ENCODE measurements around the gene HNF1B.
A peak's percentile ranks its signal among the peaks of the same experiment; 100 is the strongest.

Gene HNF1B

DNA sequence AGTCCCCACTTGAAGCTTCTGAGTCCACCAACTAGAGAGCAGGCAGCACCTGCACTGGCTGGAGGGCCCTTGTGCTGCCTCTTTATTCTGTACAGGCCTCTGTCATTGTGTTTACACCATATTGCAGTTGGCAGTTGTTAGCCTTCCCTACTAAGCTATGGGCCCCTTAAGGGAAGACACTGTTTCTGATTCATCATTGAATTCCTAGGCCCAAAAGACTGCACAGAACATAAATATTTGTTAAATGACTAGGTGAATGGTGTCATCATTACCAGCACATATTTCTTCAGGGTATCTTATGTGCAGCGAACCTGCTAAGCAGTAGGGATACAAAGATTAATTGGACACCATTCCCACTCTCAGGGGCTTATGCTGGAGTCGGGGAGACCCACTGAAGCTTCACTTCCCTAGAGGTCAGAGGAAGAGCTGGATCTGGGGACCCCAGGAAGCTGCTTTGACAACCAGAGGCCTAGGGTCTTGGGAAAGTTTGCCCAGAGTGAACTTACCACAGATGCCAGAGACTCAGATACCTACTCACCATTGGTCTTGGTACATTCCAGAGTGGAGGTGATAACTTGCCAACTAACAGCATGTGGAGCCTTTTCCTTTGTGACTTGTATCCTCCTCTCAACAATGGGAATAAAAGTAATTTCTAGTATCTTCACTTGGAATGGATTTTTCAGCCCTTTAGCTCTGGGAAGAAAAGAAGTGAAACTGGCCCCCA lies 72.9 kb downstream of the HNF1B start:
- DNase-seq (ENCODE audit: low read depth in 2 of 2) = no peak

DNA sequence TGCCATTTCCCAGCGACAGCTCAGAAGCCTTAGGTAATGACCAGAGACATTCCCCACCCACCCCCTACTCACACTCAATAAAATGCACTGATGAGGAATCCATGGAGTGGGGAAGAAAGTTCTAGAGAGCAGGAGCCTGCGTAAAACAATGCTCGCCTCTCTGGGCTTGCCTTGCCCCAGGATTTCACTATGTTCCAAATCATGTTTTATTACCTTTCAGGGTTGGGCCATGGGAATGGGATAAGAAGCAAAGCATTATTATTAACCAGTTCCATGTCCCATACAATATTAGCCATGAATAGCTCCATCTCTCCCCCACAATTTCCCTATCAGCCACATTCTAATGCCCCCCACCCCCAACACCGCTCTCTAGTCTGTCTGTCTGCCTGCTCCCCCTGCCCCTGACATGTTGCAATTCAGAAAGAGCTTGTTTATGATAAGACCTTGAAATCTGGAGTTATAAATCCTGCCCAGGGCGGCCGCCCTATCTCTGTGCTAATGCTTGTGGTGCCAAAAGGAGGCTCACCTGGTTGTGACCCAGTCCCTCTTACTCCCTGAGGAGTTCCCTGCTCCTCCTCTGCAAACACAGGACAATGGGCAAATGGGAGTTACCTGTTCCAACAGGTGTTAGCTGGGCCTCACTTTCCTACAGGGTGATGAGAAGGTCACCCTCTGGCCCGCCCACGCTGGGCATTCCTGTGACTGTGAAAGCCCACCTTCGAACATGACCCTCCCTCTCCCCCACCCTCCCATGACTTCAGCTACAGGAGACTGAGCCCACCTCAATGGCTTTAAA lies 73.6 kb downstream of the HNF1B start:
- DNase-seq (ENCODE audit: low read depth in 2 of 2) = no peak

GRCh38 chr17:37667039-37667438 lies 77.8 kb downstream of the HNF1B start:
- no peak for DNase-seq (ENCODE audit: low read depth in 2 of 2)

DNA sequence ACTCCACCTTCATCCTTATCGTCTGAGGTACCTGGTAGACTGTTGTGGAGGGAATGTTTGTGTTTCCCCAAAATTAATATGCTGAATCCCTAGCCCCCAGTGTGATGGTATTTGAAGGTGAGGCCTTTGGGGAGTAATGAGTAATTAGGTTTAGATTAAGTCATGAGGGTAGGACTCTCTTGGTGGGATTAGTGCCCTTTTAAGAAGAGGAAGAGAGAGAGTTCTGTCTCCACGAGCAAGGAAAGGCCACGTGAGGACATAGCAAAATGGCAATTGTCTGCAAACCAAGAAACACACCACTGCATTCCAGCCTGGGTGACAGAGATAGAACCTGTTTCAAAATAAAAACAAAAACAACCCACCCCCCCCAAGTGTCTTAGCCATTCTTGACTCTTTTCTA lies 80.6 kb downstream of the HNF1B start:
- DNase-seq (ENCODE audit: low read depth in 2 of 2) = no peak

- no peak for DNase-seq (ENCODE audit: low read depth in 2 of 2)
Measured at GRCh38 chr17:37662353-37662752, 82.5 kb downstream of the HNF1B start.

DNA sequence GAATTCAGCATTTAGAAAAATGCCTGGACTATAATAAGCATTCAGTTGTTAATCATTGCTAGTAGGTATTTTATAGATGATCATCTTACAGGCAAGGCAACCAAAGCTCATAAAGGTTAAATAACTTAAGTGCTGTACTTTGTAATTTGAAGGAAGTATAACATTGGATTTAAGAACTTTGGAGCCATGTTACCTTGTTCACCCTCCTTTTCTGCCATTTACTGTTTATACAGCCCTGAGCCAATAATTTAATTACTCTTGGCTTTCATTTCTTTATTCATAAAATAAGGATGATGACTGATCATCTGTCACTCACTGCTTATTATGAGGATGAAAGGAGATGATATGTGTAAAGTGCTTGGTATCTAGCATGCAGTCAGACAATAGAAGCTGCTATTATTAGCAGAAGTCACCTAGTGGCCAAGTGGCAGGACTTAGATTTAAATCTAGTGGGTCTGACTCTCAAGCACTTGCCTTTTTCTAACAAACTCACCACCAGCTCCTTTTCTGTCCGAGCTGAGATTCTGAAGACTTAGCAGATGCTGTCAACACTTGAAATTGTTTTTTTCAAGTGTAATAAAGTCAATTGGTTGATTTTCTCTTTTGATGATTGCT lies 83.4 kb downstream of the HNF1B start:
- DNase-seq (ENCODE audit: low read depth in 2 of 2) = no peak

- no peak for DNase-seq (ENCODE audit: low read depth in 2 of 2)
Measured at GRCh38 chr17:37659925-37660324, 84.9 kb downstream of the HNF1B start.

DNA sequence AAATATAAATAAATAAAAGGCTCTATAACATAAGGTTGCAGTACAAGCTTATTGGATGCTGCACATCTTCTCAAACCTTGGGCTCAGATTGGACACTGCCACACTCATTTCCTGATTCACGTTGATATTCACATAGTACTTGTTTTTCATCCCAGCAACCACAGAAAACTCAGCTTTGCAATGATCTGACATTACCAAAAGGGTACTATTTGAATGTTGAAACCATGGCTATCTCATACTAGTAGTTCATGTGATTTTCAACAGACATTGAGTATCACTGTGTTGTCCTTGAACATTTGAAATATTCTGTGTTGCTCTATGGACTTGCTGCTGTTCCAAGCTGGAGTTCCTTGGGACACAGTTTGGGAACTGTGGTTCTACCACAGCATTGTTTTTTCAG lies 87.7 kb downstream of the HNF1B start:
- no peak for DNase-seq (ENCODE audit: low read depth in 2 of 2)

DNA sequence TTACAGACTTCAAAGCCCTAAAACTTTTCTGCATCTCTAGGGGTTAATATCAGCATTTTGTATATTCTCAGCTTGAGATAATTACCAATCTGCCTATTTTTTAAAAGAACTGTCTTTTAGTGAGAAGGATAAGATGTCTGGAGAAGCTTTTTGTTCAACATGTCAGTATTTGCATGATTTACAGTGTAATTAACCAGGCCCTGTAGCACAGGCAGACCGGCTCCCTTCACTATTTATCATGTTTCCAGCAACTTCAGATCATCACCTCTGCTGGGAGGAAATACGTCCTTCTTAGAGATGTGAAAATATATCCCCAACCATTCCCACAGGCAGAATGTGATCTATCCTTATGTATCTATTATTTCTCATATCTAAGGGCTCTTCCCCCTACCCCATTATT lies 93.0 kb downstream of the HNF1B start:
- DNase-seq (ENCODE audit: low read depth in 2 of 2) = no peak

- no peak for DNase-seq (ENCODE audit: low read depth in 2 of 2)
Measured at GRCh38 chr17:37650419-37651003, 94.3 kb downstream of the HNF1B start.

GRCh38 chr17:37648555-37648954 lies 96.3 kb downstream of the HNF1B start:
- no peak for DNase-seq (ENCODE audit: low read depth in 2 of 2)

DNA sequence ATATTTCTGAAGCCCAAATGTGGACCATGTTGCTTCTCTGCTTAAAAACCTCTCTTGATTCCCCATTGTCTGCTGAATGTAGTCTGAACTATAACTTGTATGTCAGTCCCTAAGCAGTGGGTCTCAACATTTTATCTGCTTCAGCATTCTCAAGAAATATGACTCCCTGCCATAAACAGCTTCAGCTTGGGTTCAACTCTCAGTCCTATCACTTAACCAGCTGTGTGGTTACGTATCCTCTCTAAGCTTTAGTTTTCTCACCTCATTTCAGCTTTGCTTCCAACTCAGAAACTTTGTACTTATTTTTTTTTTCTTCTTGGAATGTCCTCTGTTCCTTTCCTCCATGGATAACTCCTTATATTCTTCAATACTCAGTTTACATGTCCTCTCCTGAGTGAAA lies 97.0 kb downstream of the HNF1B start:
- DNase-seq (ENCODE audit: low read depth in 2 of 2) = no peak

GRCh38 chr17:37643869-37644268 lies 101.0 kb downstream of the HNF1B start:
- no peak for DNase-seq (ENCODE audit: low read depth in 2 of 2)

- DNase-seq (ENCODE audit: low read depth in 2 of 2) = peak; percentile 75 to 79
Measured at GRCh38 chr17:37643118-37643766, 101.6 kb downstream of the HNF1B start, which contains the start of gene DDX52. TSS of gene DDX52 (minus strand) at chr17:37643446. CDS start at chr17:37643420, 26 bp downstream.

GRCh38 chr17:37642681-37643080 lies 102.2 kb downstream of the HNF1B start:
- no peak for DNase-seq (ENCODE audit: low read depth in 2 of 2)

- DNase-seq (ENCODE audit: low read depth in 2 of 2) = no peak
Measured at GRCh38 chr17:37640015-37640414, 104.8 kb downstream of the HNF1B start.

DNA sequence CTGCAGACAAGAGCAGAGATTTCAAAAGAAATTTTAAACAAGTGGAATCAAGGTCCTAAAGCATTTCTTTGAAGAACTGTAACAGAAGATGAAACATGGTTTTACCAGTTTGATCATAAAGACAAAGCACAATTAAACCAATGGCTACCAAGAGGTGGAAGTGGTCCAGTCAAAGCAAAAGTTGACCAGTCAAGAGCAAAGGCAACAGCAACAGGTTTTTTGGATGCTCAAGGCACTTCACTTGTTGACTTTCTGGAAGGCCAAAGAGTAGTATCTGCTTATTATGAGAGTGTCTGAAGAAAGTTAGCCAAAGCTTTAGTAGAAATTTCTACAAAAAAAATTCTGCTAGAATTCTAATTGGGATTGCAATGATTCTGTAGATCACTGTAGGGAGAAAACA lies 106.9 kb downstream of the HNF1B start:
- no peak for DNase-seq (ENCODE audit: low read depth in 2 of 2)

All from stimulated activated CD8-positive, alpha-beta memory T cell treated with anti-CD3 and anti-CD28 coated beads, Interleukin-15, amount 100 ng/mL, for 4 hours (primary cell).